ENCODE results near the gene TMEM41A.

Gene TMEM41A

DNA sequence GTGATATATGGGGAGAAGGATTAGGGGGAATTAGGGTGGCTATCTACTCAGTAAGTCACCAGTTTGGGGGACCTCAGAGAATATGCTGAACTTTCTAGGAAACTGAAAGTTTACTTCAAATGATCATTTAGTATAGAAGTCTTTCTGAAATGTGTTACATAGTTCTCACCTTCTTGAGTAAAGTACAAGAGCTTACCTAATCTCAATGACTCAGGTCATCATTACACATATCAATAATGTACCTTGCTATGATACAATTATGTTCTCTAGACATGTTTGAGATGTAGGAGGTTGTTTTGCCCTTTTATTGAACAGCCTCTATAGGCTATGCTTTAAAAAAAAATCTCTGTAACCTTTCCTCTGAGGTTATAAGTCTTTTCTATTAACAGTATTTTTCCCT, 50.7 kb downstream of the TMEM41A start:
- no peak for DNase-seq
- H3K9ac ChIP-seq (ENCODE audit: low read length): no peak overlapping the region
- H2BK120ac ChIP-seq (ENCODE audit: low read depth, low read length): no peak overlapping the region
- H2BK12ac ChIP-seq (ENCODE audit: low read length in 2 of 2): no peak overlapping the region
- no peak overlapping the region for H3K14ac ChIP-seq (ENCODE audit: low read length in 2 of 2)
- H4K91ac ChIP-seq (ENCODE audit: low read length): no peak overlapping the region
- H3K4me1 ChIP-seq (ENCODE audit: control insufficient read depth, insufficient read depth, low read depth, low read length): no peaks in the 10 kb centered on the region
- H4K8ac ChIP-seq (ENCODE audit: low read length): no peak overlapping the region
- no peaks in the 10 kb centered on the region for H3K79me1 ChIP-seq (replicated peaks; ENCODE audit: low read length, poor library complexity, severe bottlenecking)
- no peak overlapping the region for H2AFZ ChIP-seq (ENCODE audit: low read depth, low read length)
- no peaks in the 10 kb centered on the region for H3K9me3 ChIP-seq (ENCODE audit: control insufficient read depth, low read length)
- no peak overlapping the region for H3K4ac ChIP-seq (ENCODE audit: low read depth in 1 of 2, low read length in 2 of 2)
- no peaks in the 10 kb centered on the region for H3K27me3 ChIP-seq (ENCODE audit: control insufficient read depth in 1 of 2, insufficient read depth in 1 of 2, low read length in 2 of 2)
- no peak overlapping the region for H3K4me2 ChIP-seq (ENCODE audit: low read length, poor library complexity, severe bottlenecking)
- H2BK15ac ChIP-seq (ENCODE audit: low read depth, poor library complexity, severe bottlenecking): no peak overlapping the region
- H3K4me3 ChIP-seq (ENCODE audit: insufficient read depth in 1 of 2, low read depth in 1 of 2, low read length in 2 of 2): no peak overlapping the region
- H3K27ac ChIP-seq (ENCODE audit: low read length, poor library complexity, severe bottlenecking): no peak overlapping the region
- no peak overlapping the region for H2BK5ac ChIP-seq (ENCODE audit: low read depth, low read length, poor library complexity, severe bottlenecking)
- H3K18ac ChIP-seq (ENCODE audit: low read depth in 1 of 2, low read length in 2 of 2): no peak overlapping the region
- H3K36me3 ChIP-seq (ENCODE audit: control insufficient read depth in 1 of 2, insufficient read depth in 2 of 2, low read depth in 1 of 2, low read length in 2 of 2): peaks cover 7 to 11% of the 10 kb centered on the region in 2 experiments
- H3K23ac ChIP-seq (ENCODE audit: low read length in 2 of 2): no peak overlapping the region
- H2AK5ac ChIP-seq (ENCODE audit: low read length, severe bottlenecking): no peak overlapping the region

DNA sequence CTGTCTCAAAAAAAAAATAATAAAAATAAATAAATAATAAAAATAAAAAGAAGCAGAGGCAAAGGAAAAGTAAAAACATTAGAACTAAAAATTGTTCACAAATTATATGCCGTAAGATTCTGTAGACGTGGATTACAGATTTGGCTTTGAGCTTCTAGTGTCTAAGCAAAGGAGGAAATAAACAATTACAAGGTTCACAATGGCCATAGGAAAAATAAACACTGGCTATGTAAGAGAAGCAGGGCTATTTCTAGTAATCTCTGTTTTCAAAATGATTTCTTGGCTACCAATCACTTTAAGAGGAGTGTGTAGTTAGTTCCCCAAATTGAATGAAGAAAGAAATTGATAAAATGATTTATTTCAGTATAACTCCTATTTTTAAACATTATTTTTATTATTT, 54.5 kb downstream of the TMEM41A start:
- Histone ChIP-seq H3K4me1 (ENCODE audit: control insufficient read depth, insufficient read depth, low read depth, low read length) (no peaks in the 10 kb centered on the region), H2AFZ (ENCODE audit: low read depth, low read length) (no peak overlapping the region), H2BK5ac (ENCODE audit: low read depth, low read length, poor library complexity, severe bottlenecking) (no peak overlapping the region), H3K9me3 (ENCODE audit: control insufficient read depth, low read length) (no peaks in the 10 kb centered on the region), H3K23ac (ENCODE audit: low read length in 2 of 2) (no peak overlapping the region), H2BK120ac (ENCODE audit: low read depth, low read length) (no peak overlapping the region), H4K91ac (ENCODE audit: low read length) (no peak overlapping the region), H2BK12ac (ENCODE audit: low read length in 2 of 2) (no peak overlapping the region), H3K4me3 (ENCODE audit: insufficient read depth in 1 of 2, low read depth in 1 of 2, low read length in 2 of 2) (no peak overlapping the region), H4K8ac (ENCODE audit: low read length) (no peak overlapping the region), H2BK15ac (ENCODE audit: low read depth, poor library complexity, severe bottlenecking) (no peak overlapping the region), H3K27me3 (ENCODE audit: control insufficient read depth in 1 of 2, insufficient read depth in 1 of 2, low read length in 2 of 2) (no peaks in the 10 kb centered on the region), H3K36me3 (ENCODE audit: control insufficient read depth in 1 of 2, insufficient read depth in 2 of 2, low read depth in 1 of 2, low read length in 2 of 2) (no peaks in the 10 kb centered on the region), H3K27ac (ENCODE audit: low read length, poor library complexity, severe bottlenecking) (no peak overlapping the region), H3K9ac (ENCODE audit: low read length) (no peak overlapping the region), H3K4me2 (ENCODE audit: low read length, poor library complexity, severe bottlenecking) (no peak overlapping the region), H2AK5ac (ENCODE audit: low read length, severe bottlenecking) (no peak overlapping the region), H3K14ac (ENCODE audit: low read length in 2 of 2) (no peak overlapping the region), H3K79me1 (replicated peaks; ENCODE audit: low read length, poor library complexity, severe bottlenecking) (no peaks in the 10 kb centered on the region), H3K4ac (ENCODE audit: low read depth in 1 of 2, low read length in 2 of 2) (no peak overlapping the region), H3K18ac (ENCODE audit: low read depth in 1 of 2, low read length in 2 of 2) (no peak overlapping the region)
- 95% methylated on average over 2 of the region's 2 CpGs for WGBS
- DNase-seq: no peak

DNA sequence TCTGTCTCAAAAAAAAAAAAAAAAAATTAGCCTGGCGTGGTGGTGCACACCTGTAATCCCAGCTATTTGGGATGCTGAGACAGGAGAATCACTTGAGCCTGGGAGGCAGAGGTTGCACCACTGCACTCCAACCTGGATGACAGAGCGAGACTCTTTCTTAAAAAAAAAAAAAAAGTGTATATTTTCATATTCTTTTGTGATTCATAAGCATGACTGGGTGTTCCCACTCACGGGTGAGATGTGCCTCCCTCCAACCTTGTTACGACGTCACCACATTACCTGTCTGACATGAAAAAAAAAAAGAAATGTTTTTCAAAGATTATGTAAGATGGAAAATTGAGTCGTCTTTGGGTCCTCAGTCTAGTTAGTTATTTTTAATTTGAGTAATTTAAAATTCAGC, 56.8 kb downstream of the TMEM41A start:
- H3K4me1 ChIP-seq (ENCODE audit: control insufficient read depth, insufficient read depth, low read depth, low read length): no peaks in the 10 kb centered on the region
- WGBS: 94% methylated on average over 5 of the region's 6 CpGs
- no peak for DNase-seq
- no peak overlapping the region for H2BK120ac ChIP-seq (ENCODE audit: low read depth, low read length)
- H3K4me2 ChIP-seq (ENCODE audit: low read length, poor library complexity, severe bottlenecking): no peak overlapping the region
- no peaks in the 10 kb centered on the region for H3K79me1 ChIP-seq (replicated peaks; ENCODE audit: low read length, poor library complexity, severe bottlenecking)
- no peak overlapping the region for H3K27ac ChIP-seq (ENCODE audit: low read length, poor library complexity, severe bottlenecking)
- no peak overlapping the region for H3K14ac ChIP-seq (ENCODE audit: low read length in 2 of 2)
- H2BK12ac ChIP-seq (ENCODE audit: low read length in 2 of 2): no peak overlapping the region
- H3K9me3 ChIP-seq (ENCODE audit: control insufficient read depth, low read length): no peaks in the 10 kb centered on the region
- H2BK5ac ChIP-seq (ENCODE audit: low read depth, low read length, poor library complexity, severe bottlenecking): no peak overlapping the region
- H4K8ac ChIP-seq (ENCODE audit: low read length): no peak overlapping the region
- H2AFZ ChIP-seq (ENCODE audit: low read depth, low read length): no peak overlapping the region
- H3K4ac ChIP-seq (ENCODE audit: low read depth in 1 of 2, low read length in 2 of 2): no peak overlapping the region
- H3K4me3 ChIP-seq (ENCODE audit: insufficient read depth in 1 of 2, low read depth in 1 of 2, low read length in 2 of 2): no peak overlapping the region
- H4K91ac ChIP-seq (ENCODE audit: low read length): no peak overlapping the region
- no peaks in the 10 kb centered on the region for H3K36me3 ChIP-seq (ENCODE audit: control insufficient read depth in 1 of 2, insufficient read depth in 2 of 2, low read depth in 1 of 2, low read length in 2 of 2)
- no peak overlapping the region for H3K18ac ChIP-seq (ENCODE audit: low read depth in 1 of 2, low read length in 2 of 2)
- no peak overlapping the region for H3K23ac ChIP-seq (ENCODE audit: low read length in 2 of 2)
- H3K9ac ChIP-seq (ENCODE audit: low read length): no peak overlapping the region
- no peaks in the 10 kb centered on the region for H3K27me3 ChIP-seq (ENCODE audit: control insufficient read depth in 1 of 2, insufficient read depth in 1 of 2, low read length in 2 of 2)
- H2AK5ac ChIP-seq (ENCODE audit: low read length, severe bottlenecking): no peak overlapping the region
- no peak overlapping the region for H2BK15ac ChIP-seq (ENCODE audit: low read depth, poor library complexity, severe bottlenecking)

DNA sequence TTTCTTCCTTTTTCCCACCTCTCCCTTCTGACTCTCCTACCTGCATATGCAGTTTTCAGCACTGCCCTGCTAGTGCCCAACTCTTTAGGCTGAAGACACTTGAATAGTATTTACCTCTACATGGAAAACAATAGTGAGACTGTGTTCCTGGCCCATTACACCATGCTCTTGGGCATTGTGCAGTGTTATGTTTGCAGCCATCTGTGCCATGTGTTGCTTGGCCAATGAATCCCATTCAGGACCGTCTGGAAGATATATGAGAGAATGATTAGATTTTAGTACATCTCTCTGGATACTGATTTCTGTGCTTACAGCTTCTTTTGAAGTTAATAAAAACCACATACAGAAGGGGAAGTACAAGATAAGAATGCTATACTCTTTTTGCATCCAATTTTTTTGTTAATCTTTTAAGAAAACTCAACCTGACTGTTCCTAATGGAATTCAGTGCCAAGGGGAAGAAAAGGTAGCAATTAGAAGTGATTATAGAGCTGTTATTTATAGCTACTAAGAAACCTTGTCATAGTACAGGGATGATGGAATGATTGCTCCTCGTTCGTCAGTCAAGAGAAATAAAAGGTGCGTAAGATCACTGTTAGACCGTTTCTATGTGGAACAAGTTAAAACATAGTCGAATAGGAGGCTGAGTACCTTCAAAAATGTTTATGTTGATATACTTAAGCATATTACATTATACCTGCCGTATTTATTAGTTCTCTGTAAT, 58.9 kb downstream of the TMEM41A start:
- H3K9me3 ChIP-seq (ENCODE audit: control insufficient read depth, low read length): no peaks in the 10 kb centered on the region
- no peak overlapping the region for H3K9ac ChIP-seq (ENCODE audit: low read length)
- no peaks in the 10 kb centered on the region for H3K79me1 ChIP-seq (replicated peaks; ENCODE audit: low read length, poor library complexity, severe bottlenecking)
- H3K27me3 ChIP-seq (ENCODE audit: control insufficient read depth in 1 of 2, insufficient read depth in 1 of 2, low read length in 2 of 2): no peaks in the 10 kb centered on the region
- H2AFZ ChIP-seq (ENCODE audit: low read depth, low read length): no peak overlapping the region
- H4K8ac ChIP-seq (ENCODE audit: low read length): no peak overlapping the region
- no peak overlapping the region for H2BK15ac ChIP-seq (ENCODE audit: low read depth, poor library complexity, severe bottlenecking)
- H3K36me3 ChIP-seq (ENCODE audit: control insufficient read depth in 1 of 2, insufficient read depth in 2 of 2, low read depth in 1 of 2, low read length in 2 of 2): no peaks in the 10 kb centered on the region
- no peak overlapping the region for H3K4ac ChIP-seq (ENCODE audit: low read depth in 1 of 2, low read length in 2 of 2)
- no peak overlapping the region for H3K23ac ChIP-seq (ENCODE audit: low read length in 2 of 2)
- no peak overlapping the region for H3K4me3 ChIP-seq (ENCODE audit: insufficient read depth in 1 of 2, low read depth in 1 of 2, low read length in 2 of 2)
- no peak overlapping the region for H3K27ac ChIP-seq (ENCODE audit: low read length, poor library complexity, severe bottlenecking)
- H3K18ac ChIP-seq (ENCODE audit: low read depth in 1 of 2, low read length in 2 of 2): no peak overlapping the region
- 97% methylated on average over 4 of the region's 7 CpGs for WGBS
- H4K91ac ChIP-seq (ENCODE audit: low read length): no peak overlapping the region
- H2AK5ac ChIP-seq (ENCODE audit: low read length, severe bottlenecking): no peak overlapping the region
- H2BK120ac ChIP-seq (ENCODE audit: low read depth, low read length): no peak overlapping the region
- H3K4me1 ChIP-seq (ENCODE audit: control insufficient read depth, insufficient read depth, low read depth, low read length): no peaks in the 10 kb centered on the region
- no peak overlapping the region for H3K14ac ChIP-seq (ENCODE audit: low read length in 2 of 2)
- H2BK12ac ChIP-seq (ENCODE audit: low read length in 2 of 2): no peak overlapping the region
- H2BK5ac ChIP-seq (ENCODE audit: low read depth, low read length, poor library complexity, severe bottlenecking): no peak overlapping the region
- DNase-seq: no peak
- H3K4me2 ChIP-seq (ENCODE audit: low read length, poor library complexity, severe bottlenecking): no peak overlapping the region
